ENCODE results near the gene GPR85. TPM values are rescaled to one million over a fixed set of nuclear protein-coding genes. Genes with fewer than 3 reads are reported as not detected.
"Not testable (repeated sequence)": the region's sequence is repeated elsewhere in the genome, so short reads cannot be mapped to it uniquely, and the experiment has no call there.

The GPR85 gene
- polyA plus RNA-seq, 3 donors: 0.70 to 0.88 (median 0.75) TPM

- DNase-seq (ENCODE audit: extremely low read depth in 1 of 11, low read depth in 9 of 11, low spot score in 4 of 11): no peak
These were observed 708 bp upstream of the GPR85 start for GRCh38 chr7:113087071-113087998.

GRCh38 chr7:113085781-113086390 lies 741 bp downstream of the GPR85 start:
- no peak for DNase-seq (ENCODE audit: extremely low read depth in 1 of 11, low read depth in 9 of 11, low spot score in 4 of 11)

- no peak for DNase-seq (ENCODE audit: extremely low read depth in 1 of 11, low read depth in 9 of 11, low spot score in 4 of 11)
These were observed 2.0 kb downstream of the GPR85 start for GRCh38 chr7:113084496-113085172.

- DNase-seq (ENCODE audit: extremely low read depth in 1 of 11, low read depth in 9 of 11, low spot score in 4 of 11): no peak
These were observed 2.7 kb downstream of the GPR85 start for GRCh38 chr7:113083816-113084495.

- DNase-seq (ENCODE audit: extremely low read depth in 1 of 11, low read depth in 9 of 11, low spot score in 4 of 11): no peak
These were observed 3.4 kb downstream of the GPR85 start for GRCh38 chr7:113083132-113083815.

GRCh38 chr7:113078331-113078730 lies 8.3 kb downstream of the GPR85 start:
- DNase-seq (ENCODE audit: extremely low read depth in 1 of 11, low read depth in 9 of 11, low spot score in 4 of 11): no peak

- no peak for DNase-seq (ENCODE audit: extremely low read depth in 1 of 11, low read depth in 9 of 11, low spot score in 4 of 11)
These were observed 9.9 kb downstream of the GPR85 start for GRCh38 chr7:113076703-113077102.

GRCh38 chr7:113071465-113071864 lies 15.2 kb downstream of the GPR85 start:
- no peak for DNase-seq (ENCODE audit: extremely low read depth in 1 of 11, low read depth in 9 of 11, low spot score in 4 of 11)

GRCh38 chr7:113062499-113062898 lies 24.1 kb downstream of the GPR85 start:
- DNase-seq (ENCODE audit: extremely low read depth in 1 of 11, low read depth in 9 of 11, low spot score in 4 of 11): no peak

- no peak for DNase-seq (ENCODE audit: extremely low read depth in 1 of 11, low read depth in 9 of 11, low spot score in 4 of 11)
These were observed 26.5 kb downstream of the GPR85 start for GRCh38 chr7:113060100-113060499.

GRCh38 chr7:113054938-113055337 lies 31.7 kb downstream of the GPR85 start:
- DNase-seq (ENCODE audit: extremely low read depth in 1 of 11, low read depth in 9 of 11, low spot score in 4 of 11): no peak

- DNase-seq (ENCODE audit: extremely low read depth in 1 of 11, low read depth in 9 of 11, low spot score in 4 of 11): not testable (repeated sequence)
These were observed 32.4 kb downstream of the GPR85 start for GRCh38 chr7:113054272-113054671.

GRCh38 chr7:113049221-113049620 lies 37.4 kb downstream of the GPR85 start:
- DNase-seq (ENCODE audit: extremely low read depth in 1 of 11, low read depth in 9 of 11, low spot score in 4 of 11): not testable (repeated sequence)

- no peak for DNase-seq (ENCODE audit: extremely low read depth in 1 of 11, low read depth in 9 of 11, low spot score in 4 of 11)
These were observed 40.2 kb downstream of the GPR85 start for GRCh38 chr7:113046453-113046852.

GRCh38 chr7:113045379-113045778 lies 41.2 kb downstream of the GPR85 start:
- no peak for DNase-seq (ENCODE audit: extremely low read depth in 1 of 11, low read depth in 9 of 11, low spot score in 4 of 11)

GRCh38 chr7:113044394-113044793 lies 42.2 kb downstream of the GPR85 start:
- DNase-seq (ENCODE audit: extremely low read depth in 1 of 11, low read depth in 9 of 11, low spot score in 4 of 11): no peak

- DNase-seq (ENCODE audit: extremely low read depth in 1 of 11, low read depth in 9 of 11, low spot score in 4 of 11): no peak
These were observed 45.8 kb downstream of the GPR85 start for GRCh38 chr7:113040849-113041248.

GRCh38 chr7:113033959-113034358 lies 52.7 kb downstream of the GPR85 start:
- no peak for DNase-seq (ENCODE audit: extremely low read depth in 1 of 11, low read depth in 9 of 11, low spot score in 4 of 11)

Measured in renal cortex interstitium (tissue), 11 donors.